SKM-1 (cell line): Measurements from ENCODE around the gene CXCL10.
"Not testable (repeated sequence)": the region's sequence is repeated elsewhere in the genome, so short reads cannot be mapped to it uniquely, and the experiment has no call there.

Experiments
- DNase-seq: peaks from one replicate; lab custom pipeline; 2025; ENCODE audit not compliant: unreplicated experiment; lab: John Stamatoyannopoulos, UW

CXCL10 gene

GRCh38 chr4:76029300-76029699, 6.0 kb upstream of the CXCL10 start:
- no peak for DNase-seq

- no peak for DNase-seq
Measured at GRCh38 chr4:76028350-76028765, 5.1 kb upstream of the CXCL10 start.

- no peak for DNase-seq
Measured at GRCh38 chr4:76024065-76024464, 768 bp upstream of the CXCL10 start.

- no peak for DNase-seq
Measured at GRCh38 chr4:76022677-76023076, 620 bp downstream of the CXCL10 start.

GRCh38 chr4:76022031-76022430, 1.3 kb downstream of the CXCL10 start:
- no peak for DNase-seq

- DNase-seq: no peak
Measured at GRCh38 chr4:76017056-76017686, 6.1 kb downstream of the CXCL10 start.

- DNase-seq: no peak
Measured at GRCh38 chr4:76016393-76016792, 6.9 kb downstream of the CXCL10 start.

- no peak for DNase-seq
Measured at GRCh38 chr4:76013540-76013939, 9.8 kb downstream of the CXCL10 start.

GRCh38 chr4:76012388-76012801, 10.9 kb downstream of the CXCL10 start:
- DNase-seq: no peak

GRCh38 chr4:76011700-76012387, 11.5 kb downstream of the CXCL10 start:
- no peak for DNase-seq

- DNase-seq: no peak
Measured at GRCh38 chr4:76011018-76011670, 12.2 kb downstream of the CXCL10 start.

- no peak for DNase-seq
Measured at GRCh38 chr4:76010576-76010975, 12.7 kb downstream of the CXCL10 start.

- DNase-seq: no peak
Measured at GRCh38 chr4:76009311-76009710, 14.0 kb downstream of the CXCL10 start.

- DNase-seq: no peak
Measured at GRCh38 chr4:76007089-76007862, 16.0 kb downstream of the CXCL10 start, which contains the start of gene CXCL9. Gene CXCL9 (minus strand): TSS chr4:76007509. CDS start chr4:76007449, 60 bp downstream.

GRCh38 chr4:76003620-76004019, 19.7 kb downstream of the CXCL10 start:
- no peak for DNase-seq

GRCh38 chr4:76003035-76003434, 20.3 kb downstream of the CXCL10 start:
- no peak for DNase-seq

- DNase-seq: no peak
Measured at GRCh38 chr4:76002176-76002575, 21.1 kb downstream of the CXCL10 start.

- DNase-seq: no peak
Measured at GRCh38 chr4:76001700-76002099, 21.6 kb downstream of the CXCL10 start.

- DNase-seq: no peak
Measured at GRCh38 chr4:76000279-76000678, 23.0 kb downstream of the CXCL10 start.

GRCh38 chr4:75998525-75999147, 24.7 kb downstream of the CXCL10 start:
- DNase-seq: not testable (repeated sequence)

GRCh38 chr4:75997946-75998345, 25.4 kb downstream of the CXCL10 start:
- DNase-seq: no peak
